Germinal center (tissue), 1 donor: ENCODE results near the gene LRRFIP2.
"Not testable (repeated sequence)": the region's sequence is repeated elsewhere in the genome, so short reads cannot be mapped to it uniquely, and the experiment has no call there.

Source experiments
- DNase-seq: peaks from one replicate; pipeline ENCODE4 v3.0.0; 2012; ENCODE audit warnings: mixed read lengths, low spot score

Gene LRRFIP2

DNA sequence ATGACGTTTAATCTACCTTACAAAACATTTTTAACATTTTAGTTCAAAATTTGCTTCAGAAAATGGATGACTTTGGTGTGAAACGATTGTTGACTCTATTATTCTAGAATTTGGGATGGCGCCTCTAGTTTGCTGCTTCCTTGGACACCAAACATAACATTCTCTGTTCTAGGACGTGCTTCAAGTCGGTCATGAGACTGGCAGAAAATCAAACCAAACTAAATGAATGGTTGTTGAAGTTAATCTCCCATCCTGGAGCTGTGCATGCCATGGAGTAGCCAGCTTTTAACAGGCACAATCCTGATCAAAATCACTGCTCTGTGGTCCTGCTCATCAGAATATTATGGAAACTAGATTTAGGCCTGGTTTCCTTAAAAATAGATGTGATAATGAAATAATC lies 9.6 kb upstream of the LRRFIP2 start:
- DNase-seq: no peak

DNA sequence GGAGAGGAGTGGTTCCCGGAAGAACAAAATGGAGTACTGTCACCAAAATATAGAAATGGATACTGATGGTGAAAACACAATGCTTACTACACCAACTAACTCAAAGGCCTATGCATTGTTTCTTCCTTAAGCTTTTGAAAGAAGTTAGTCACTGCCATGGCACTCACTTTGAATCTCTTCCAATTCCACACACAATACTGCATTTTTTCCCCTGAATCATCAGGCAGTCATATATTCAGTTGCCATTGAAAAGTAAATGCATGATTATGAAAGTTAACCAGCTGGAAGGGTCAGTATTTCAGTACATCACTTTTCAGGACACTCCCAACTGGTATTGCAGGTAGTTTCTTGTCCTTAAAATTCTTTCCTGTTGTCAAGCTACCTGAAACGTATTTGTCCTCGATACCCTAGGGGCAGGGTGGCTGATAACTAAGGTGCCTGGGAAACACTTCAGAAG lies 9.0 kb upstream of the LRRFIP2 start:
- no peak for DNase-seq

DNA sequence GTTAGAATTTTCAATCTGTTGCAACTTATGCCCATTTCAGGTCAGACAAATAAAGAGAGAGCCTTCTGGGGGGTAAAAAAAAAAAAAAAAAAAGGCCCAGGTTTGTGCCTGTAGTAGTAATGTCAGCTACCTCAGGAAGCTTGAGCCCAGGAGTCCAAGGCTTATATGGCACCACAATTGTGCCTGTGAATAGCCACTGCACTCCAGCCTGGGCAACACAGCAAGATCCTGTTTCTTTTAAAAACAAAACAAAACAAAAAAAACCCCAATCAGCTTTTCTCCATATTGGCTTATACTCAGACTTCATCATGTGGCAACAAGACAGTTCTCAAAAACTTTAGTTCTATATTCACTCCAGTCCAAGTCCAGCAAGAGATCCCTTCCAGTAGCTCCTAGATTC lies 8.4 kb upstream of the LRRFIP2 start:
- DNase-seq: no peak

DNA sequence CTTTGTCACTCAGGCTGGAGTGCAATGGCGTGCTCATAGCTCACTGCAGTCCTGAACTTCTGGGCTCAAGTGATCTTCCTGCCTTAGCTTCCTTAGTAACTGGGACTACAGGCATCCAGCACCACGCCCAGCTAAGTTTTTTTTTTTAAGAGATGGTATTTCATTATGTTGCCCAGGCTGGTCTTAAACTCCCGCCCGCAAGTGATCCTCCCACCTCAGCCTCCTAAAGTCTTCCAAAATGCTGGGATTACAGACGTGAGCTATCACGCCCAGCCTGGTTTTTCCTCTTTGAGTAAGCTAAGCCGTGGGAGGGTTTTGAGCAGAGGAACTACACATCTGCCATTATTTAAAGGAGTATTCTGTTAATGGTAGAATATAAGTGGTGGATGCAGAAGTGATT lies 7.4 kb upstream of the LRRFIP2 start:
- DNase-seq: no peak

DNA sequence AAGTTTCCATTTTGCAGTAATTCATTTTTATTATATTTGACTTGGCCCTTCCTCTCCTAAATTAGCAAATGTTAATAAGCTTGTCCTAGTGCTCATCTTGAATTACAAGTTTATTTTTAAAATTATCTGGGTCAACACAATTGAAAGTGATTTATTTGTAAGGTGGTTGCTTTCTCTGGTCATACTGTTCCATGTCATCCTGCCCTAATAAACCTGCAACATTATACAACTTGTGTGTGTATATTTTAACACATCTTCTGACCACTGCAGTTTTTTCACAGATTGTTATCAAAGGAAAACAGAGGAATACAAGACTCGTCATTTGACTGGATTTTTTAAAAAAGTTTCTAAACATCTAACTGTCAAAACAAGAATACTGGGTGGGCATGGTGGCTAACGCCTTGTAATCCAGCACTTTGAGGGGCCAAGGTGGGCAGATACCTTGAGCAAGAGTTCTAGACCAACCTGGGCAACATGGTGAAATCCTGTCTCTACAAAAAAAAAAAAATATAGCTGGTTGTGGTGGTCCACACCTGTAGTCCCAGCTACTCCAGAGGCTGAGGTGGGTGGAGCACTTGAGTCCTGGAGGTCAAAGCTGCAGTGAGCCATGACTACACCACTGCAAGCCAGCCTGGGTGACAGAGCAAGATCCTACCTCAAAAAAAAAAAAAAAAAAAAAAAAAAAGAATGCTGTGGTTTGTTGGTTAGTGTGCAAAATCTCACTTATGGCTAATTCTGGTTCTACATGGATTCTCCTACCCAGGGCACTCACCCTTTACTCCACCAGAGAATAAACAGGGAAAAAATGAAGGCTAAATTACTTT lies 5.0 kb upstream of the LRRFIP2 start:
- DNase-seq: no peak

DNA sequence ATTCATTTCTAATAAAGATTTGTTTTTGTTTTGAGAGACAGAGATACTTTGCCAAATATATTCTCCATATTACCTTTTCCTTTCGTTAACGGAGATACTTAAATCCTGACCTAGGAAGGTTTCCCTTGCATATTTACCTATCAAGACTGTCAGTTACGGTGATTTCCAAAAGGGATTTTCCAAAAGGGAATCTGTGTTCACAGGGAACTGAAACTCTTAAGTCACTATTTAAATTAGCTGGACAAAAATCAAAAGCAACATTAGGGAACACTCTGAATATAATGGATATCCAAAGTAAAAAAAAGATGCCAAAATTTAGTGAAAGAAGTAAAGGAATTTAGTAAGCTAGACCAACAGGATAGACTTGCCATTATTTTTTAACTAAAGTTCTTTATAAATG lies 576 bp downstream of the LRRFIP2 start:
- no peak for DNase-seq

DNA sequence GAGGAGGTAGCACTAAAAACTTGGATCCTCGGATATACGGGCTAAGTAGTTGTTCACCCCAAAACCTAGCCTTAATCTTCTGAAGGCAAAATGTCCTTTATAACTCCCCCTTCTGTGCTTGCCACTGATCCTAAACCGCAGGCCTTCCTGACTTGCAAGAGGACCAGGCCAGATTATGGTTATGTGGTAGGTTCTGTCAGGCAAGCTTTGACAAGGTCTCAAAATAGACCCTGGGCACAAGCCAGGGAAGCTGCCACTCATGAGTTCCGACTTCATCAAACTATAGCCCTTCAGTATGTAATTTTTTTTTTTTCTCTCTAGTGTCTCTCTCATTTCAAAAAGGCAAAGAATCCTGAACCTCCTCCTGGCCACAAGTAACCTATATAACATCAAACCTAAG lies 3.2 kb downstream of the LRRFIP2 start:
- DNase-seq: no peak

DNA sequence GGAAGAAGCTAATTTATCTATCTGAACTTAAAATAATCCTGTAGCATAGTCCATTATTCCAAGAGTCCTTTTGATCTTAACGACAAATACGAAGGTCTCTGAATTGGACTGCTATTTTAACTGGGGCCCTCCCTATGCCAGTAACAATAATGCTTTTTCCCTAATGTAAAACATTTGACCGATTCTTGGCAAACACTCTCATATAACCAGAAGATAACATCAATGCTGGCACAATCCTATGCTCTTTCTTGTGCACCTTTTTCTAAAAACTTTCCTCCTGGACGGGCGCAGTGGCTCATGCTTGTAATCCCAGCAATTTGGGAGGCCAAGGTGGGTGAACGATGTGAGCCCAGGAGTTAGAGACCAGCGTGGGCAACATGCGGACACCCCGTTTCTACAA lies 3.9 kb downstream of the LRRFIP2 start:
- no peak for DNase-seq

DNA sequence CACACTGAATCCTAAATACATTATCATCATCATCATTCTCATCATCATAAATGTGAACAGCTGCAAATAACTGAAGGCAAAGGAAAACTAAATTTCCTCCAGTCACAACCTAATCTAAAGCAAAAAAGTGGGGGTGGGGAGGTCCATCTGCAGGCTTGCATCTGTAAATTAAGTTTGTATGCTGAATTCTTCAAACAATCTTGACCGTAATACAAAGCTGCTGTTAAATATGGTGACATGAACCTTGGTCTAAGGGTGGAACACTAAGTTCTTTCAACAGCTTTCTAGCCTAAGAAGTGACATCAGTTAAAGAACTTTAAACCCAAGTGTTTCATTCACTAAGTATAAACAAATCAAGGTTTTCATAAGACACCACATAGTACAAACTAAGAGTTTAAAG lies 4.3 kb downstream of the LRRFIP2 start:
- no peak for DNase-seq

DNA sequence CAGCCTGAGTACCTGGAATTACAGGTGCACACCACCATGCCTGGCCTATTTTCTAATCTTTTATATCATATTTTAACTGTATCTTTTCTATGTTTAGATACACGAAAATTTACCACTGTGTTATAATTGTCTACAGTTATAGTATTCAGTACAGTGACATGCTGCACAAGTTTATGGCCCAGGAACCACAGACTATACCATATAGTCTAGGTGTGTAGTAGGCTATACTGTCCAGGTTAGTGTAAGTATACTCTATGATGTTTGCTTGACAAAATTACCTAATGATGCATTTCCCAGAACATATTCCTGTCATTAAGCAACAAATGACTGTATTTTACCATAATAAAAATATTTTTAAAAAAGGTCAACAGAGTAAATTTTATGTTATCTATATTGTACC lies 5.5 kb downstream of the LRRFIP2 start:
- no peak for DNase-seq

DNA sequence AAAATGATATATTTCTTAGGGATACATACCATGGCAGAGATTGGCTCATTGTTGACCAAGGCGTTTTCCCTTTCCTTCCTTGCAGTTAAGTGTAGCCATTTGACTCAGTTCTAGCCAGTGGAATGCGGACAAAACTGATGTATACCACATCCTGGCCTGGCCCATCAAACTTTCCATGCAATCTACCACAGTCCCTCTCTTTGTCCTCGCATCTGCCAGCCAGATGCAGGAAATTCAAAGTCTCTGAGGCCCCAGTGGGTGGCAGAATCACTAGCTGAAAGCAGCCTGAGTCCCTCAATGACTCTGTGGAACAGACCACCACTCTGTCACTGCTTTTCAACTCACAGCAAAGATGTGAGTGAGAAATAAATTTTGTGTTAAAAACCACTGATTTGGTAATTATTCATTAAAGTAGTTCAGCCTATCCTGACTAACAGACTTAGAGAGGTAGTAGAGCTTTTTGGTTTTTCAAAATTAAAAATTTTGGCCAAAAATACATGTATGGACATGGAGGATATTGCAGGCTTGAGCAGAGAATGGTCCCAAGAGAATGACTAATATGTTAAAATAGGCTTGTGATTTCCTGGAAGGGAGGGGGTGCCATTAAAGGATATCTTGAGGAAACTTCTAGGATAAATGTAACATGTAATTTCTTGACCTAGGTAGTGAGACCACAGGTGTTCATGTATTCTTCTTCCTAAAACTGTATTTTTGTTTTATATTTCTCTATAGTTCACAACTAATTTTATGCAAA lies 10.9 kb downstream of the LRRFIP2 start:
- DNase-seq: no peak

DNA sequence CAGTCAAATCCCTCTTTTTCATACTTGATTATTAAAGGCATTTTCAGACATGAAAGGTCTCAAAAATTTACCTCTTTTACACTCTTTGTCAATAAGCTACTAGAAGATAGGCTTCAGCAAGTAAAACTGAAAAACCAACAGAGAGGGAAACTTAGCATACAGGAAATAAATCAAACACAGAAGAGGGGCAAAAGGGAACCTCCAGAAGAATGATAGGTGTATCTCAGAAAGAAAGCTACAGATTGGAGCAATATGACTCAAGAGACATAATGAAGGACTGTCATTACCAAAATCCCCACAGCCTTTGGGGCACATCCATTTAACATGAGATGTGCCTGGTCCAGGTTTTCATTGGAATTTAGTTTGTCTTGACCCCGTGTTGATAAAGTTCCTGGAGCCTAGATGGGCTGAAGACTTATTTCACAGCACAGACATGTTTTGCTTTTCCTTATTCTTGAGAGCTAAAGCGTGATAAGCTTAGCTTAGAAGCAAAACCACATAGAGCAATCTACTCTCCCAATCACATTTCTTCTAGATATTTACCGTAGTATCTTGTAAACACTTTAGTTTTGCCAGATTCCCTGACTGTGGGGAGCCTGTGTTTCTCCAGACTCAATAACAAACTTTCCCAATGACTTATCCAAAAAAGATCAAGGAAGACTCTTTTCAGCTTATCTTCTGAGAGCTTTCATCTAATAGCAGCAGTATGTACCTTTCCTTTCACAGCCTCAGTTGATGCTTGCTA lies 11.7 kb downstream of the LRRFIP2 start:
- no peak for DNase-seq

DNA sequence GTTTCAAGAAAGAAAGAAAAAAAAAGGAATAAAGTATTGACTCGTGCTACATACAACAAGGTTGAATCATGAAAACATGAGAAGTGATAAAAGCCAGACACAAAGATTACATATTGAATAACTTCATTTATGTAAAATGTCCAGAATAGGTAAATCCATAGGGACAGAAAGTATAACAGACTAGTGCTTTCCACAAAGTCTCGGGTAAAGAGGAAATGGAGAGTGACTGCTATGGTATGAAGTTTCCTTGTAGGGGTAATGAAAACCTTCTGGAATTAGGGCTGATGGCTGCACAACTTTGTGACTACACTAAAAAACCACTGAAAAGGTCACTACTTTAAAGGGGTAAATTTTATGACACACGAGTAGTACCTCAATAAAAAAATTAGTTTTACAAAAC lies 13.0 kb downstream of the LRRFIP2 start:
- DNase-seq: no peak

DNA sequence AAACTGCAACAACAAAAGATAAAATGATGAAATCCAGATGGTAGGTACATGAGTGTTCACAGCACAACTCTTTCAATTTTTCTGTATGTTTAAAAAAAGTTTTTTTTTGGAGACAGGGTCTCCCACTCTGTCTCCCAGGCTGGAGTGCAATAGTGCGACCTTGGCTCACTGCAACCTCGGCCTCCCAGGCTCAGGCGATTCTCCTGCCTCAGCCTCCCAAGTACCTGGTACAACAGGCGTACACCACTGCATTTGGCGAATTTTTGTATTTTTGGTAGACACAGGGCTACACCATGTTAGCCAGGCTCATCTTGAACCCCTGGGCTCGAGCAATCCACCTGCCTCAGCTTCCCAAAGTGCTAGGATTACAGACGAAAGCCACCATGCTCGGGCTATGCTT lies 18.6 kb downstream of the LRRFIP2 start:
- no peak for DNase-seq

DNA sequence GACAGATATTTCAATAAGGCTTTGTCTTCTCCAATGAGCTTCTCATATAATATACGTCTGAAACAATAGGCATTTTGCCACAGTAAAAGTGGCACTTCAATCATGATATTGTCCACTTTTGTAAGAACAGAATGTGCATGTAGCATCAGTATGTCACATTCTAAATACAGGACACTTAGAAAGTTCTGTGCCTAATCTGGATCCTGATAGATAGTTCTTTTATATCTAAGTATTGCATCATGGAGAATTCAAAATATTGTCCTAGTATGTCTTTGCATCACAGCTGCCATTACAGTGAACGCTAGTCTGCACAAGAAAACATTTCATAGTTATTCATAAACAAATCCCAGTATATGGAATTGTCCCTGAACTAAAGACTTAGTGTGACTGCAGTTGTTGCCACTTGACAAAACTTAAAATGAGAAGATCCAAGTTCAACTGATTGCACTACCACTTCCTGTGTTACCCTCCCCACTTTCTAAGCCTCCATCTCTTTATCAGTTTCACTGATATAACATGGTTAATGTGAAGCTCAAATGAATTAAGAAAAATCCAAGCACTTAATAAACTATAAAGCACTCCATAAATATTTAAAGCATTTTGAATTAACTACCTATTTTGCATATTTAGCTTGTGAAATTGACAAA lies 19.6 kb downstream of the LRRFIP2 start:
- no peak for DNase-seq

DNA sequence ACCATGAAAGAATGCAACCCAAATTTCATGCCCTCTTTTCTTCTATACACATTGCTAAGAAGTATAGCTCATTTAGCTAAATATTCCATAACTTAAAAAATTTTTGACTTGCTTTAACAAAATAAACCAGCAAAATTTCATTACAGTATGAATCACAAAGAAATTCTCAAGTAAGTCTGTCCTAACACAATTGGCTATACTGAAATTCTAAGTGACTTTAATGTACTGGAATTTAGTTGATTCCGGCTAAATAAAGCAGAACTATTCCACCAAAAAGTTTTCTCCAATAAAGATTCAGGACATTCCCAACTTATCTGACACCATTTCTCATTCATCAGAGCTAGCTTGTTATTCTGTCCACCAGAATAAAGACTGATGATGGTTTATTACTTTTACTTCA lies 23.8 kb downstream of the LRRFIP2 start:
- no peak for DNase-seq

DNA sequence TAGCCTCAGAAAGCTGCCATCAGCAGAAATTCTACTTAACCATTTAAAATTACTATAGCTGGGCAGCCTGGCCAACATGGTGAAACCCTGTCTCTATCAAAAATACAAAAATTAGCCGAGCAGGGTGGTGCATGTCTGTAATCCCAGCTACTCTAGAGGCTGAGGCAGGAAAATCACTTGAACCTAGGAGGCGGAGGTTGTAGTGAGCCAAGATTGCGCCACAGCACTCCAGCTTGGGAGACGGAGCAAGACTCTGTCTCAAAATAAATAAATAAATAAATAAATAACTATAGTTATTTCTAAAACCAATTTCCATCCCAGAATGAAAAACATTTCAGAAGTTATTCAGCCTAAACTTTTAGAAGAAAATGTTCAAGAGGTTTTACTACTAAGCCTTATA lies 25.1 kb downstream of the LRRFIP2 start:
- no peak for DNase-seq

DNA sequence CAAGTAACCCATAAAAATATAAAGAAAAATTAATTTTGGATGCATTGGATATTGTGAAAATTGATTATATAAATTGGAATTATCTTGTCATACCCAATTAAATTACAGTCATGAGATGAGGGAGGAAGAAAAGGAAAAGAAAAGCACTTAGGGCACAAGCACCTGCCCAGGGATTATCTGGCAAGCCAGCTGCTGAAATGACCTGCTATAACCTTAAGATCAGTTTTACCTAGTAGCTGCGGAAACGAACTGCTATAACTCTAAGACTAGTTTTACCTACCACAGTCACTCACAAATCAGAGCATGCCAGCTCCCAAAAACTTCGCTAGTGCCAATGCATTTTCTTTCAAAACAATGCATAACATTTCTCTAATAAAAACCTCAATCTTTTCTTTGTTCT lies 26.2 kb downstream of the LRRFIP2 start:
- no peak for DNase-seq

DNA sequence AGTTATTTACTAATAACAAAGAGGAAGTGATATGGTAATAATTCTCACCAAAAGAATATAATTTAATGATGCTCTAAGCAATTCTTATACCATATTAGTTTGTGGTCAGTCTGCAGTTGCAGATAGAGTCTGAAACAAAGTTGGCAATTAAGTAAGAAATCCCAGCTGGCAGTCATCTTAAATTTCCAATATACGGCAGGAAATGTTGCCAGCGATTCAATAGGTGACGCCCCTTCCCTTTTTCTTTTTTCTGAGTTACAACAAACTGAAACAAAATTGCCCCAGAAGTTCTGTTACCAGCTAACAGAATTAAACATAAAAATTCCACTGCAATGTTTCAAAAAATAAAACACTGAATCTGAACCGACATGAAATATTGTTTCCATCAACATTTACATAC lies 26.7 kb downstream of the LRRFIP2 start:
- no peak for DNase-seq

DNA sequence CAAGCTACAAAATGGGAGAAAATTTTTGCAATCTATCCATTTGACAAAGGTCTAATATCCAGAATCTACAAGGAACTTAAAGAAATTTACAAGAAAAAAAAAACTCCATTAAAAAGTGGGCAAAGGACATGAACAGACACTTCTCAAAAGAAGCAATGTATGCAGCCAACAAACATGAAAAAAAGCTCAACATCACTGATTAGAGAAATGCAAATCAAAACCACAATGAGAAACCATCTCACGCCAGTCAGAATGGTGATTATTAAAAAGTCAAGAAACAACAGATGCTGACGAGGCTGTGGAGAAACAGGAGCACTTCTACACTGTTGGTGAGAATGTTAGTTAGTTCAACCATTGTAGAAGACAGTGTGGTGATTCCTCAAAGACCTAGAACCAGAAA lies 27.5 kb downstream of the LRRFIP2 start:
- not testable (repeated sequence) for DNase-seq

DNA sequence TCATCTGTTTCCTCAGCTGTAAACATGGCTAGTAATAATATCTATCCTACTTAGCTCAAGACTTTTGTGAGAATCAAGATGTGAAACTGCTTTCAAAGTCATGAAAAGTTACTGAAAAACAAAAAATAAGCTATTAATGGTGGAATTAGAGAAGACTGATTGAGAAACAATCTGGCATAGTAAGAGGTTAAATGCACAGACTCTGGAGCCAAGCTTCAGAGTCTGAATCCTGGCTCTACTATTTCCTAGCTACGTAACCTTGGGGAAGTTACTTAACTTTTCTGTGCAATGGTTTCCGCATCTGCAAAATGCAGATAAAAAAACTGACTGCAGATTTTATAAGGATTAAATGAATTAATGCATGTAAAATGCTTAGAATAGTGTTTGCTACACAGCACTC lies 28.8 kb downstream of the LRRFIP2 start:
- DNase-seq: no peak

DNA sequence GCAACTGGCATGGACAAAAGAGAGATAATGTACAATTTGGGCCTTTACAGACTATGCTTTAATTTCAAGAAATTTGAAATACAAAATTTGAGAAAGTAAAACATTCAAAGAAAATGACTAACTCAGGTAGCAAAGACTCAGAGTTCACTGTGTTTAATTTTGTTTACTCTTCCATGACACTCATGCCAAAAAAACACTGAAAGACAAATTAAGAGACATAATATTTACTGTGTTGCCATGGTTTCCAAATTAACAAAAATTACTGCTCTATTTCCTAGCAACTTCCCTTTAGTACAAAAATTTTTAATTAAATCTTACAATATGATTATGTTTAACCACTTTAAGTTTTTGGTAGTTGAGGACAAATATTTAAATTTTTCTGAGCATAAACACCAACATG lies 29.6 kb downstream of the LRRFIP2 start:
- DNase-seq: no peak
